GM12864 (cell line): ENCODE results near the gene DHRS13.

Experiments used
- DNase-seq: peaks from one replicate; pipeline ENCODE4 v3.0.0-alpha.2; 2011; ENCODE audit warnings: low read depth
- H3K4me3 ChIP-seq: 2 replicates; pipeline ENCODE4 v1.5.1; 2011; ENCODE audit warnings: mild to moderate bottlenecking, low read depth, low read length, control low read depth
- TF ChIP-seq, protein P1 (sequence below): IDR thresholded peaks from 2 replicates; pipeline ENCODE4 v1.5.1; 2011; ENCODE audit warnings: low read depth, mild to moderate bottlenecking, moderate library complexity, low read length, control low read depth, inconsistent platforms; ENCODE audit errors: missing control alignments

DHRS13 gene, protein sequence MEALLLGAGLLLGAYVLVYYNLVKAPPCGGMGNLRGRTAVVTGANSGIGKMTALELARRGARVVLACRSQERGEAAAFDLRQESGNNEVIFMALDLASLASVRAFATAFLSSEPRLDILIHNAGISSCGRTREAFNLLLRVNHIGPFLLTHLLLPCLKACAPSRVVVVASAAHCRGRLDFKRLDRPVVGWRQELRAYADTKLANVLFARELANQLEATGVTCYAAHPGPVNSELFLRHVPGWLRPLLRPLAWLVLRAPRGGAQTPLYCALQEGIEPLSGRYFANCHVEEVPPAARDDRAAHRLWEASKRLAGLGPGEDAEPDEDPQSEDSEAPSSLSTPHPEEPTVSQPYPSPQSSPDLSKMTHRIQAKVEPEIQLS

GRCh38 chr17:28902819-28903545, at the start of gene DHRS13:
TSS of gene DHRS13 (minus strand) at chr17:28903079. CDS start at chr17:28902944, 135 bp downstream.
- peak; percentile 80 for DNase-seq
- TF ChIP-seq, protein P1, sequence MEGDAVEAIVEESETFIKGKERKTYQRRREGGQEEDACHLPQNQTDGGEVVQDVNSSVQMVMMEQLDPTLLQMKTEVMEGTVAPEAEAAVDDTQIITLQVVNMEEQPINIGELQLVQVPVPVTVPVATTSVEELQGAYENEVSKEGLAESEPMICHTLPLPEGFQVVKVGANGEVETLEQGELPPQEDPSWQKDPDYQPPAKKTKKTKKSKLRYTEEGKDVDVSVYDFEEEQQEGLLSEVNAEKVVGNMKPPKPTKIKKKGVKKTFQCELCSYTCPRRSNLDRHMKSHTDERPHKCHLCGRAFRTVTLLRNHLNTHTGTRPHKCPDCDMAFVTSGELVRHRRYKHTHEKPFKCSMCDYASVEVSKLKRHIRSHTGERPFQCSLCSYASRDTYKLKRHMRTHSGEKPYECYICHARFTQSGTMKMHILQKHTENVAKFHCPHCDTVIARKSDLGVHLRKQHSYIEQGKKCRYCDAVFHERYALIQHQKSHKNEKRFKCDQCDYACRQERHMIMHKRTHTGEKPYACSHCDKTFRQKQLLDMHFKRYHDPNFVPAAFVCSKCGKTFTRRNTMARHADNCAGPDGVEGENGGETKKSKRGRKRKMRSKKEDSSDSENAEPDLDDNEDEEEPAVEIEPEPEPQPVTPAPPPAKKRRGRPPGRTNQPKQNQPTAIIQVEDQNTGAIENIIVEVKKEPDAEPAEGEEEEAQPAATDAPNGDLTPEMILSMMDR = peak; percentile 94
- H3K4me3 ChIP-seq = peak within 1 kb of the TSS; percentile 70

DNA sequence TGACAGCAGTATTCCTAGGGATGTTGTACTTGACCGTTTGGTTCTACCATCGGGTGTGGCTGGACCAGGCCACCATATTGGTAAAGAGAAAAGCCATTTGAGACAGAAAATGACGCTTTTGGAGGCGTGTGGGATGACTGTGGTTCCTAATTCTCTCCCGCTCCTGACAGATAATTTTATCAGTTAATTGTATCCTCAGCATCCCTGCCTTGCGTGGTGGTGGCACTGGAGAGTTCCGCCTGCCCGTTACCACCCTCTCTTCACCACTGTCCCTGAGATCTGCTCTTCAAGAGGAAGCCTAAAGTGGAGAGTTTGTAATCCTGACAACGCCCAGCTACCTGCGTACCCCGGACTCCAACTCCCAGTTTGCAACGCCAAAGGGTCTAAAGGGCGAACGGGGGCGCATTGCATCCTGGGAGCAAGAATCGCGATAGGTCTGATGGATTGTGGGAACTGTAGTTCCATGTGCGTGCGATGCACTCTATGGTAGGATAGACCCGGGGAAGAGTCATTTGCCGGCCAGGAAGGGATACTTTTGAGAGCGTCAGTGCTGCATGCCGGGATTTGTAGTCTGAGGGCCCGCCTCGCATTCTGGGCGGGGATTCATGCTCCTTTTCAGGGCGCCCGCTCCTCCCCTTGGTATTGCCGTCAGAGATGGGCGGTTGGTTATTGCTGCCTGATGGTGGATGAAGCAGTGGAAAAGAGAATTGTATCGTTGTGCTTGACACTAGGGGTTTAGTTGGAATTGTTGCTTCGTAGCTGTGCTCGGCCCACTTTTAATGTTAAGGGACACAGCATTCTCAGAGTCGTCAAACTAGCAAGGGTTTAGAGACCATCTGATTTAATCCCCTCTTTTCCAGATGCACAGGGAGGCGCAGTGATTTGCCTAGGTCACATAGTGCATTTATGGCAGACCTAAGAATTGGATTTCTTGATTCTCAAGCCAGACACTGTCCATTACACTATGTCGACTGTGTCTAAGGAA, 49.4 kb upstream of the DHRS13 start:
- TF ChIP-seq, protein P1 = no peak
- peak overlapping the region; percentile 57 for H3K4me3 ChIP-seq
- DNase-seq = peak; percentile 99

DNA sequence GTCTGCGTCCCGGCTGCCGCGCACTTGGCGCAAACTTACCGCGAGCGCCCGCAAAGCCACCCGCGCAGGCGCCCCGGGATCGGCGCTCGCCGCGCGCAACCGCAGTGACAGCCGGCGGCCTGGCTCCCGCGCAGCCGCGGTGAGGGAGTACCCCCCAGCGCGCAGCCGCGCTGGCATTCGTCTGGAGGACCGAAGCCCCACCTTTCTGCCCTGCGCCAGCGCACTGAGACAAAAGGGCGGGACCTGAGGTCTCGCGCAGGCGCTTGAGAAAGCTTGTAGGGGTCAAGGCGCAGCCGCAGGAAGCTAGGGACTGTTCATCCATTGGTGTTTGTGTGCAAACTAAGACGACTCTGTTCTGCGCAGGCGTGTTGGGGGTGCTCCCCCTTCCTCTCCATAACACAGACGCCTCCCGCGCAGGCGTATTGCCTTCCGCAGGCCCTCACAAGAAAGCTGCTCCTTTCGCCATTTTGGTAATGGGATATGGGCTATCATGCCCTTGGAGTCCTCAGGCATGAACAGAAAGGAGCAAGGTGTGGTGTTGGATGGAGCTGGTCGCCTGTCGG, 48.6 kb upstream of the DHRS13 start, which contains the start of gene PHF12:
TSS of gene PHF12 (minus strand) at position 91 of the 563 bp plus-strand sequence. CDS start 558 bp downstream, outside the sequence.
- peak within 1 kb of the TSS; percentile 88 for H3K4me3 ChIP-seq
- TF ChIP-seq, protein P1 = no peak
- peak; percentile 100 for DNase-seq

GRCh38 chr17:28950752-28951427, 48.0 kb upstream of the DHRS13 start:
- no peak for DNase-seq
- H3K4me3 ChIP-seq = peak overlapping the region; percentile 88
- TF ChIP-seq, protein P1 = no peak

DNA sequence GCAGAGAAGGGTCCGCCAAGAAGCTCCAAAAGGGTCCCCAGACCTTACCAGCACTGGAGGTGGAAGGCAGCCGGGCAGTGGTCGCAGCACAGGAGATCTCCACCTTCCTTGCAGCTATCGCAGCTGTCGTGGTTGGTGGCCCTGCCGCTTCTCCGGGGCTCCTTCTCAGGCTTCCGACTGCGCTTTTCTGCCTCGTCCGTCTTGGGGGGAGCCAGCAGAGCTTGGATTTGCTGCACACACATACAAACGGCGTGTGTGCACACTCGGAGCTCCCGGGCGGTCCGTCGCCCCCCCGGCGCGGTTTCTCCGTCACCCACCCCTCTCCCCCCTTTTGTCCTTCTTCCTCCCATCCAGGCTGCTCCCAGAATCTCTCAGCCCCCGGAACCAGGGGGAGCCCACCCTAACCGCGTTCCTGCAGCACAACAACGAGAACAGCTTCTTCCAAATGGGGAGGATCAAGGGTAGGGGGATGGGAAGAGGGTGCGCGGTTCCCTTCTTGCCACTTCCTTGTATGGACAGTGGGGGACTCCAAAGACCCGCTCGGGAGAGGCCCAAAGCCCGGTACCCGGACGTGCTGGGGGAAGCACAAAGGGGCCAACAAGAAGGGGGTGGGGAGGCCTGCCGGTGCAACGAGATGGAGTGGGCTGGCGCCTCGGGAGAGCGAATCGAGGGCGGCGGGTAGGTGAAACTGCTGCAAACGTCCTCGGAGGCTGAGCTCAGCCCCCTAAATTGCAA, 47.3 kb upstream of the DHRS13 start:
- TF ChIP-seq, protein P1 = no peak
- peak overlapping the region; percentile 88 for H3K4me3 ChIP-seq
- no peak for DNase-seq
